ENCODE results near the gene RAB28. TPM values are rescaled to one million over a fixed set of nuclear protein-coding genes. Genes with fewer than 3 reads are reported as not detected.

Gene RAB28
- total and polyA plus RNA-seq, 2 of the 8 experiments (the other 6 are each of a cell fraction or from before 2014, with no cell fraction given) = 16.0 to 18.7 TPM

DNA sequence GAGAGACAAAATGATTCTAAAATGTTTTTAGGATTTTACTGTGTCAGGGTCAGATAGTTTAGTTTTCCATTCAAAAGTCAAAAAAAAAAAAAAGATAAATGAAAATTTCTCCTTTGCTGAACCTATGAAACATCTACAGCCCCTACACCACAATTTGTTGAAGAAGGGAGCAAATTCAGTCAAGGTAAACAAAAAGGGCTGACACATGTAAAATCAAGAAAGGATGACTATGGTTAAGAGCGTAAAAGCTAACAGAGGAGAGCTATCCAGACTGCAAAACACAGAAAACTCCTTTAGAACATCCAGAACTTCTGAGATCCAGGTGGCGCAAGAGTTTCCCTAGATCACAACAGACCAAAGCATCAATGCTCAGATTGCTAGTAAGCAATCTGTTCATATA lies 72.2 kb downstream of the RAB28 start:
- H4K8ac ChIP-seq (ENCODE audit: extremely low read depth, insufficient read depth, low read length) = no peak overlapping the region
- DNase-seq (ENCODE audit: low read depth in 1 of 2, low spot score in 2 of 2) (no peak), FAIRE-seq (no peak)
- H3K18ac ChIP-seq (ENCODE audit: extremely low read depth, low read length) = no peak overlapping the region
- H2BK120ac ChIP-seq (replicated peaks; ENCODE audit: low read depth, low read length) = no peak overlapping the region
- H3K79me1 ChIP-seq (ENCODE audit: low read depth, low read length) = no peaks in the 10 kb centered on the region; the same call in 1 of the 2 replicates
- H3K4me1 ChIP-seq (replicated peaks in 1 of 4; ENCODE audit: control insufficient read depth in 3 of 4, insufficient read depth in 4 of 4, low read length in 3 of 4) = peaks cover 0 to 9% (median 1%) of the 10 kb centered on the region in 4 experiments; a peak in 3 of 7 replicates
- no peak overlapping the region for H2BK20ac ChIP-seq (ENCODE audit: low read length)
- no peak overlapping the region for H4K91ac ChIP-seq (replicated peaks; ENCODE audit: insufficient read length, low read length)
- H2BK15ac ChIP-seq (ENCODE audit: low read length) = no peak overlapping the region
- no peaks in the 10 kb centered on the region for H3K27me3 ChIP-seq (replicated peaks in 1 of 4; ENCODE audit: control insufficient read depth in 3 of 4, extremely low read depth in 1 of 4, insufficient read depth in 3 of 4, low read length in 3 of 4)
- POLR2A ChIA-PET (ENCODE audit: partially characterized antibody) = no interaction called here
- no peak overlapping the region for H3K27ac ChIP-seq (ENCODE audit: low read depth, low read length)
- no peaks in the 10 kb centered on the region for H3K36me3 ChIP-seq (ENCODE audit: control insufficient read depth in 2 of 4, insufficient read depth in 4 of 4, low read length in 3 of 4)
- peaks cover 3 to 6% of the 10 kb centered on the region in 2 experiments; a peak in 3 of 4 replicates for H3K9me3 ChIP-seq (ENCODE audit: insufficient read depth in 2 of 2, low read depth in 1 of 2, low read length in 1 of 2)
- no peak overlapping the region for H4K5ac ChIP-seq (ENCODE audit: insufficient read length, low read depth, low read length)
- H3K23ac ChIP-seq (ENCODE audit: insufficient read length) = no peak overlapping the region
- H2BK5ac ChIP-seq (ENCODE audit: low read depth, low read length) = no peak overlapping the region
- no peak overlapping the region for H2AFZ ChIP-seq (ENCODE audit: low read length)
- no peak overlapping the region for H3K14ac ChIP-seq (ENCODE audit: insufficient read length)
- WGBS, 2 experiments (ENCODE audit: extremely low coverage in 1 of 2, insufficient coverage in 1 of 2, insufficient read length in 1 of 2, insufficient replicate concordance in 2 of 2, low coverage in 1 of 2, low lambda C conversion rate in 2 of 2, missing lambda C conversion rate in 1 of 2) = 47% methylated on average over 2 of the region's 2 CpGs; no CpG with 5 or more reads in 1 of the 2 experiments
- H3K79me2 ChIP-seq (ENCODE audit: control insufficient read depth in 1 of 2, insufficient read depth in 2 of 2, low read length in 2 of 2) = peaks cover 0 to 6% of the 10 kb centered on the region in 2 experiments; a peak in 1 of 4 replicates
- H3K23me2 ChIP-seq (ENCODE audit: low read depth, low read length) = no peaks in the 10 kb centered on the region
- no peak overlapping the region for H3K9ac ChIP-seq (replicated peaks in 1 of 4; ENCODE audit: extremely low read depth in 1 of 4, low read depth in 3 of 4, low read length in 3 of 4)
- CTCF ChIA-PET (ENCODE audit: partially characterized antibody) = interaction anchor here (0.6 kb wide), 1 partner anchor 616 kb away, joined by 3 read pairs; no protein-coding TSS in a partner anchor
- H3K4ac ChIP-seq (replicated peaks; ENCODE audit: insufficient read length, low read depth, low read length) = no peak overlapping the region
- H3K4me2 ChIP-seq (ENCODE audit: insufficient read depth in 1 of 2, low read depth in 2 of 2, low read length in 2 of 2) = no peak overlapping the region
- H2AK5ac ChIP-seq (ENCODE audit: low read depth, low read length) = no peak overlapping the region
- no peaks in the 10 kb centered on the region for H4K20me1 ChIP-seq (replicated peaks in 1 of 2; ENCODE audit: control insufficient read depth in 1 of 2, insufficient read depth in 2 of 2, low read length in 2 of 2)
- no peak overlapping the region for H3K56ac ChIP-seq (replicated peaks; ENCODE audit: insufficient read length, low read depth, low read length)
- H3K4me3 ChIP-seq (ENCODE audit: extremely low read depth in 1 of 4, insufficient read depth in 2 of 4, low read depth in 3 of 4, low read length in 4 of 4) = no peak overlapping the region
- no peak overlapping the region for H2BK12ac ChIP-seq (ENCODE audit: low read depth, low read length)
- no peak for TF ChIP-seq KDM5A (IDR thresholded peaks at IDR 0.05; ENCODE audit: low read length)
- TF ChIP-seq PHF8 (conservative IDR thresholded peaks at IDR 0.05; ENCODE audit: low read depth, low read length) = no peak
- no peak for TF ChIP-seq TAF7 (optimal IDR thresholded peaks at IDR 0.05; ENCODE audit: borderline replicate concordance, low read depth, low read length)
- no peak for TF ChIP-seq EGR1 (IDR thresholded peaks at IDR 0.05; ENCODE audit: borderline replicate concordance, low read depth, low read length)
- no peak for TF ChIP-seq GTF2F1 (IDR thresholded peaks at IDR 0.05; ENCODE audit: borderline replicate concordance, low read depth, low read length)
- TF ChIP-seq TBP (IDR thresholded peaks at IDR 0.05; ENCODE audit: low read depth, low read length) = no peak
- no peak for TF ChIP-seq SIRT6 (IDR thresholded peaks at IDR 0.05; ENCODE audit: low read length)
- no peak for TF ChIP-seq TAF1 (IDR thresholded peaks at IDR 0.05; ENCODE audit: low read depth, low read length)
- TF ChIP-seq HDAC6 (IDR thresholded peaks at IDR 0.05; ENCODE audit: low read depth, low read length) = no peak
- TF ChIP-seq NANOG (IDR thresholded peaks at IDR 0.05; ENCODE audit: insufficient read depth, low read depth, low read length, poor library complexity, severe bottlenecking) = no peak
- TF ChIP-seq, protein P1, sequence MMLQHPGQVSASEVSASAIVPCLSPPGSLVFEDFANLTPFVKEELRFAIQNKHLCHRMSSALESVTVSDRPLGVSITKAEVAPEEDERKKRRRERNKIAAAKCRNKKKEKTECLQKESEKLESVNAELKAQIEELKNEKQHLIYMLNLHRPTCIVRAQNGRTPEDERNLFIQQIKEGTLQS (IDR thresholded peaks at IDR 0.05; ENCODE audit: insufficient read depth, low read depth, low read length) = no peak
- no peak for TF ChIP-seq SP1 (IDR thresholded peaks at IDR 0.05; ENCODE audit: low read depth, low read length)
- no peak for TF ChIP-seq CHD2 (IDR thresholded peaks at IDR 0.05; ENCODE audit: low read length)
- TF ChIP-seq EP300 (IDR thresholded peaks at IDR 0.05; ENCODE audit: borderline replicate concordance in 1 of 2, low read depth in 2 of 2, low read length in 2 of 2) = no peak

All from H1 (cell line).